Cardiac ventricle fibroblast (primary cell): ENCODE measurements around the gene ZNF444. TPM values are rescaled to one million over a fixed set of nuclear protein-coding genes. Genes with fewer than 3 reads are reported as not detected.

Experiments used
- total RNA-seq: library from RNA; depleted of rRNA; stranded (reverse); fragments of >200 nt; gene quantifications from 2 replicates; pipeline ENCODE4 v1.2.3, GENCODE V29; 2015

ZNF444 gene
- total RNA-seq = 19.9 and 28.7 TPM in 2 replicates

GRCh38 chr19:56140583-56141416, at the start of gene ZNF444:
TSS of gene ZNF444 (plus strand) at chr19:56141287. CDS start at chr19:56146912, 5,625 bp downstream.

GRCh38 chr19:56121180-56122167, 19.6 kb upstream of the ZNF444 start, which contains the start of gene ZNF787:
TSS of gene ZNF787 (minus strand) at chr19:56121295. CDS start at chr19:56103217, 18,078 bp downstream.

GRCh38 chr19:56175861-56176307, 34.8 kb downstream of the ZNF444 start, which contains the start of gene GALP:
TSS of gene GALP (plus strand) at chr19:56176008. CDS start at chr19:56177109, 1,101 bp downstream.

GRCh38 chr19:56197646-56198045, 56.6 kb downstream of the ZNF444 start, which contains the start of gene ZSCAN5B:
TSS of gene ZSCAN5B (minus strand) at chr19:56197783. CDS start at chr19:56193052, 4,731 bp downstream.

GRCh38 chr19:56201973-56202372, 60.9 kb downstream of the ZNF444 start, which contains the start of gene ZSCAN5C:
TSS of gene ZSCAN5C (plus strand) at chr19:56202273. CDS start at chr19:56205914, 3,641 bp downstream.

Other genes starting within 250 kb of the ZNF444 start
- not detected in 2 replicates for gene NLRP13, start 209.0 kb upstream of the ZNF444 start, total RNA-seq
- gene NLRP8, start 193.5 kb upstream of the ZNF444 start, total RNA-seq = not detected in 2 replicates
- not detected in 2 replicates for gene NLRP5, start 154.5 kb upstream of the ZNF444 start, total RNA-seq
- gene ZNF787, start 20.0 kb upstream of the ZNF444 start, total RNA-seq = 12.6 and 15.0 TPM in 2 replicates
- gene GALP, start 34.7 kb downstream of the ZNF444 start, total RNA-seq = not detected in 2 replicates
- not detected in 2 replicates for gene ZSCAN5B, start 56.5 kb downstream of the ZNF444 start, total RNA-seq
- gene ZSCAN5C, start 61.0 kb downstream of the ZNF444 start, total RNA-seq = not detected in 2 replicates
- gene EDDM13, start 131.5 kb downstream of the ZNF444 start, total RNA-seq = not detected in 2 replicates
- gene ZSCAN5A, start 173.6 kb downstream of the ZNF444 start, total RNA-seq = 2.8 and 3.5 TPM in 2 replicates